ENCODE results near the gene WIPI1.

WIPI1 gene

GRCh38 chr17:68397108-68397536, 60.2 kb downstream of the WIPI1 start:
- TF ChIP-seq, protein P1, sequence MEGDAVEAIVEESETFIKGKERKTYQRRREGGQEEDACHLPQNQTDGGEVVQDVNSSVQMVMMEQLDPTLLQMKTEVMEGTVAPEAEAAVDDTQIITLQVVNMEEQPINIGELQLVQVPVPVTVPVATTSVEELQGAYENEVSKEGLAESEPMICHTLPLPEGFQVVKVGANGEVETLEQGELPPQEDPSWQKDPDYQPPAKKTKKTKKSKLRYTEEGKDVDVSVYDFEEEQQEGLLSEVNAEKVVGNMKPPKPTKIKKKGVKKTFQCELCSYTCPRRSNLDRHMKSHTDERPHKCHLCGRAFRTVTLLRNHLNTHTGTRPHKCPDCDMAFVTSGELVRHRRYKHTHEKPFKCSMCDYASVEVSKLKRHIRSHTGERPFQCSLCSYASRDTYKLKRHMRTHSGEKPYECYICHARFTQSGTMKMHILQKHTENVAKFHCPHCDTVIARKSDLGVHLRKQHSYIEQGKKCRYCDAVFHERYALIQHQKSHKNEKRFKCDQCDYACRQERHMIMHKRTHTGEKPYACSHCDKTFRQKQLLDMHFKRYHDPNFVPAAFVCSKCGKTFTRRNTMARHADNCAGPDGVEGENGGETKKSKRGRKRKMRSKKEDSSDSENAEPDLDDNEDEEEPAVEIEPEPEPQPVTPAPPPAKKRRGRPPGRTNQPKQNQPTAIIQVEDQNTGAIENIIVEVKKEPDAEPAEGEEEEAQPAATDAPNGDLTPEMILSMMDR (IDR thresholded peaks at IDR 0.05) = no peak
- Histone ChIP-seq H3K4me3 (ENCODE audit: low read depth in 1 of 2, low read length in 1 of 2) (no peak overlapping the region), H3K4me1 (ENCODE audit: control insufficient read depth in 1 of 2, insufficient read depth in 1 of 2, low read depth in 1 of 2, low read length in 1 of 2) (peaks cover 8 to 12% of the 10 kb centered on the region in 2 experiments), H3K27me3 (no peaks in the 10 kb centered on the region), H3K36me3 (peaks cover 59% of the 10 kb centered on the region), H3K9me3 (no peaks in the 10 kb centered on the region), H3K27ac (peak overlapping the region; percentile 39)

DNA sequence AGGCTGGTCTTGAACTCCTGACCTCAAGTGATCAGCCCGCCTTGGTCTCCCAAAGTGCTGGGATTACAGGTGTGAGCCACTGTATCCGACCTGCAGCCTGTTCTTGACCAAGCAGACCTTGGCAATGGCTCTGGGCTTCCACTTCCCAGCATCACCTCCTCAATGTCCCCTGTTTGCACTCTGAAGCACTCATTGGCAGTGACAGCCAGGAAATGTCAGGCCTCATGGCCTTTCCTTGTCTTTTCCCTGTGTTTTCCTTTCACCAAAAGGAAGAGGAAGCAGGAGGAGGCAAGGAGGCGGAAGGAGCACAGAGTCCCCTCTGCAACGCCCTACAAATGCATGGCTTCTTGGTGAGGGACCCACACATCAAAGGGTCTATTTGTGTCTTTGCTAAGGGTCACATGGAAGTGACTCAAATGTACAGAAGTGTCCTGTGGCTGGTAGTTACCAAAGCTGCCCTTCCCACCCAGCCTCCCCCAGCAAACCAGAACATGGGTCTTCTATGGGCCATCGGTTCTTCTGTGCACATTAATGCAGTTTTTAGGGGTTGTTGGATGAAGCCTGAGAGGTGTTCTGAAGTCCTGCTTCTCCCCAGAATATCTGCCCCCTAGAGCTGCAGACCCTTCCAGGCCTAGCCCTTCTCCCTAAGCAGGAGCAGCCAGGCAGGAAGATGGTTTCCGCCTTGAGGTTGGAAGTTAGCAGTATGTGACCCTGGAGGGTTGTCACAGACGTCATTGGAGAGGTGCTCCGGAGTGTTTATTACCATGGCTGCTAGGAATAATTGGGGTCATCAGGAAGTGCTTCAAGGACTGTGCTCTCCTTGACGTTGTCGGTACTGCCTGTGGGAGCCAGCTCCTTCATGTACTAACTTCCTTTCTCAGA, 60.8 kb downstream of the WIPI1 start:
- H3K27ac ChIP-seq = peak overlapping the region; percentile 39

DNA sequence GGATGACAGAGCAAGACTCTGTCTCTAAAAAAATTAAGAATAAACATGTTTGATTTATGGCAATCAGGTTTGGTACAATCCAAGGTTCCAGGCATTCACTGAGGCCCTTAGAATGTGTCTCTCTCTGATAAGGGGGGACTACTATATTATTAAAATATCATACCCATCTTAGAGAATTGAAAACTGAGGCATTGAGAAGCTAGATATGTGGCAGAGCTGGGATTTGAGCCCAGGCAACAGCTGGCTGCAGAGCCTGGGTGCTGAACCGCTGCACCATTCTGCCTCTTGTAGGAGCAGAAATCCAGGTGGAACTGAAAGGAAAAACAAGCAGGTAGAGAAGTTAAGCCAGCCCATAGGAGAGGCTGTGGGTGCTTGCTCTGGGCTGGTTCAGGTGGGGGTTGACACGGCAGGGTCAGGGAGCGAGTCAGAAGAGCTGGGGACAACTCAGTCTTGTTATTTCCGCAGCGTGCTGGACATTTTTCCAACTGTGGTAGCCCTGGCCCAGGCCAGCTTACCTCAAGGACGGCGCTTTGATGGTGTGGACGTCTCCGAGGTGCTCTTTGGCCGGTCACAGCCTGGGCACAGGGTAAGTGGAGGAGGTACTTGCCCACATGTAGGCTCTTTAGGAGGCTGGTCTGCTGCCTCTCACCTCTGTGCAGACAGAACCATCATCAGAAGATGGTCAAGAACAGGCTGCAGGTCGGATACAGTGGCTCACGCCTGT, 62.5 kb downstream of the WIPI1 start:
- H3K4me1 ChIP-seq (ENCODE audit: control insufficient read depth in 1 of 2, insufficient read depth in 1 of 2, low read depth in 1 of 2, low read length in 1 of 2) = peaks cover 8 to 12% of the 10 kb centered on the region in 2 experiments
- H3K27ac ChIP-seq = no peak overlapping the region

More for the DNA sequence above, 60.8 kb downstream of the WIPI1 start:
- H3K27me3 ChIP-seq = no peaks in the 10 kb centered on the region
- H3K9me3 ChIP-seq = no peaks in the 10 kb centered on the region
- TF ChIP-seq, protein P1 (IDR thresholded peaks at IDR 0.05) = no peak
- H3K4me3 ChIP-seq (ENCODE audit: low read depth in 1 of 2, low read length in 1 of 2) = no peak overlapping the region
- H3K4me1 ChIP-seq (ENCODE audit: control insufficient read depth in 1 of 2, insufficient read depth in 1 of 2, low read depth in 1 of 2, low read length in 1 of 2) = peaks cover 8 to 12% of the 10 kb centered on the region in 2 experiments
- H3K36me3 ChIP-seq = peaks cover 57% of the 10 kb centered on the region

DNA sequence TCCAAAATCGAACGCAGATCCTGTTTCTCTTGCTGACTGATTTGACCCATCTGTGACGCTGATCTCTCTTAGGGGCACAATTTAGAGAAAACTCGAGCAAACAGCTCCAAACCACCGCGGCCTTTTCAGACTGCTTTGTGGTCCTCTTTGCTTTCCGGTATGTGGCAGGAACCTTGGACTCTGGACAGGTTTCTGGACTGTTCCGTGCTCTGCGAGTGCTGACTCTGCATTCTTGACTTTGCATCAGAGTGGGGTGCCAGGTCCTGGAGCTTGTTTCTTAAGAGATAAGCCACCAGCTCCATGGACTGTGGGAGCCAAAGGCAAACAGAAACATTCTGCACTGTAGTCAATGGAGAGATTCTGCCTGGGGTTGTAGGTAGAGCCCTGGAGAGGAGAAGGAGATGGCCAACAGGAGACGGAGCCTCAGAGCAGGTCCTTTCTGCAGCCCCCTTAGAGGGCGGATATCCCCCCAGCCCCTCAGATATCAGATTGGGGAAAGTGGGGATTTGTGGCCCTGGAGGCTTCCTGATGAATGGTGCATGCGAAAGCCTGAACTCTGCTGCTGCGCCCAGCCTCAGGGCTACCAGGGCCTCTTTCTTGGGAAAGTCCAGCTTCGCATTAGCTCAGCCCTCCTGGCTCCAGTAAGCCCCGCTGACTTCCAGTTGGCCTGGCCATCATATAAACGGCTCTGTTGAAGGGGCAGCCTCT, 65.6 kb downstream of the WIPI1 start:
- Histone ChIP-seq H3K4me3 (ENCODE audit: low read depth in 1 of 2, low read length in 1 of 2) (no peak overlapping the region), H3K4me1 (ENCODE audit: control insufficient read depth in 1 of 2, insufficient read depth in 1 of 2, low read depth in 1 of 2, low read length in 1 of 2) (no peaks in the 10 kb centered on the region), H3K36me3 (peaks cover 36% of the 10 kb centered on the region), H3K27ac (no peak overlapping the region), H3K27me3 (no peaks in the 10 kb centered on the region), H3K9me3 (no peaks in the 10 kb centered on the region)
- TF ChIP-seq, protein P1 (IDR thresholded peaks at IDR 0.05) = no peak

More for the DNA sequence above, 62.5 kb downstream of the WIPI1 start:
- H3K4me3 ChIP-seq (ENCODE audit: low read depth in 1 of 2, low read length in 1 of 2) = no peak overlapping the region
- no peaks in the 10 kb centered on the region for H3K27me3 ChIP-seq
- peaks cover 49% of the 10 kb centered on the region for H3K36me3 ChIP-seq
- H3K9me3 ChIP-seq = no peaks in the 10 kb centered on the region
- TF ChIP-seq, protein P1 (IDR thresholded peaks at IDR 0.05) = no peak

DNA sequence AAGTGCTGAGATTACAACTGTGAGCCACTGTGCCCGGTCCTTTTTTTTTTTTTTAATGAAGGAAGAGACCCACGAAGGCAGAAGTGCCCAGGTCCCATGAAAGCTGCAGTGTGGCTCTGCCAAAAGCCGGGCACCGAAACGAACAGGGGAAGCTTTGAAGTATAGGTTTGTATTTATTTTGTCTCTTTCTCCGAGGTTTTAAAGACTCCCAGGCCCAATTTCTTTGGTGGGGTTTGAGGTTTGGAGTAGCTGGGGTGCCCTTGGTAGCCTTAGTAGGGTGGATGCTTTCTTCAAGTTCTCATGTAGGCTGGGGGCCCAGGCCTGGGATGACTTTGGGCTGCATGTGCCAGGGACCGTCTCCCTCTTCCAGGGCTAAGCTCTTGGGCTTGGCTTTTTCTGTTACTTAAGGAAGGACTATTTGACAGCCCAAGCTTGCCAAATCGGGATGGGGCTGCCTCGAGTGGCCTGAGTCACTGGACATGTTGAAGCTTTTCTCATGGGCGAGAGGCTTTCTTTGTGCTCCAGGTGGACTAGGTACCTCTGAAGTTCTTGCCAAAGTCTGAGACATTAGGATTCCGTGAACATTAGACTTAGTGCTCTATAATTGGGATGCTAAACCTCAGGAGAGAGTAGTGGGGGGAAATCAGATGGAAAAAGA, 66.3 kb downstream of the WIPI1 start:
- H3K27me3 ChIP-seq = no peaks in the 10 kb centered on the region
- peaks cover 29% of the 10 kb centered on the region for H3K36me3 ChIP-seq
- H3K4me1 ChIP-seq (ENCODE audit: control insufficient read depth in 1 of 2, insufficient read depth in 1 of 2, low read depth in 1 of 2, low read length in 1 of 2) = no peaks in the 10 kb centered on the region
- TF ChIP-seq, protein P1 (IDR thresholded peaks at IDR 0.05) = no peak
- H3K4me3 ChIP-seq (ENCODE audit: low read depth in 1 of 2, low read length in 1 of 2) = no peak overlapping the region
- H3K9me3 ChIP-seq = no peaks in the 10 kb centered on the region
- no peak overlapping the region for H3K27ac ChIP-seq
